BLaER1 (cell line): ENCODE data around the gene PSMC1.
"Not testable (repeated sequence)": the region's sequence is repeated elsewhere in the genome, so short reads cannot be mapped to it uniquely, and the experiment has no call there.

ENCODE experiments used
- H3K27ac ChIP-seq: shearing (Covaris generic); formaldehyde crosslinking; 2 replicates; pipeline ENCODE4 v1.8.1; 2022
- H3K27me3 ChIP-seq: shearing (Covaris generic); formaldehyde crosslinking; 2 replicates; pipeline ENCODE4 v1.8.1; 2022
- H3K36me3 ChIP-seq: shearing (Covaris generic); formaldehyde crosslinking; 2 replicates; pipeline ENCODE4 v1.8.1; 2022
- H3K4me1 ChIP-seq: shearing (Covaris generic); formaldehyde crosslinking; 2 replicates; pipeline ENCODE4 v1.8.1; 2022
- H3K4me2 ChIP-seq: shearing (Covaris generic); formaldehyde crosslinking; 2 replicates; pipeline ENCODE4 v1.8.1; 2022
- H3K4me3 ChIP-seq: shearing (Covaris generic); formaldehyde crosslinking; 2 replicates; pipeline ENCODE4 v1.8.1; 2022
- H3K9ac ChIP-seq: shearing (Covaris generic); formaldehyde crosslinking; 2 replicates; pipeline ENCODE4 v1.8.1; 2022
- H3K9me3 ChIP-seq: shearing (Covaris generic); formaldehyde crosslinking; 2 replicates; pipeline ENCODE4 v1.8.1; 2022
- H4K20me1 ChIP-seq: shearing (Covaris generic); formaldehyde crosslinking; 2 replicates; pipeline ENCODE4 v1.8.1; 2022
- Cebpa-rat ChIP-seq: shearing (Covaris generic); IDR thresholded peaks from 2 replicates; pipeline ENCODE4 v1.8.1; 2022

The PSMC1 gene

GRCh38 chr14:90256354-90257131 lies at the start of gene PSMC1:
PSMC1 (plus strand) TSS chr14:90256553; CDS start chr14:90256598, 45 bp downstream.
- peak within 1 kb of the TSS; percentile 96 for H3K27ac ChIP-seq
- H3K4me2 ChIP-seq: peak within 1 kb of the TSS; percentile 82
- H3K4me3 ChIP-seq: peak within 1 kb of the TSS; percentile 93
- peaks cover 34% of the 10 kb centered on the region for H3K36me3 ChIP-seq
- peaks cover 41% of the 10 kb centered on the region for H3K4me1 ChIP-seq
- TF ChIP-seq Cebpa-rat: no peak
- H3K9me3 ChIP-seq: 0 out of 2 replicates have a peak, but pooled peaks cover 4% of the 10 kb centered on the region
- peak within 1 kb of the TSS; percentile 97 for H3K9ac ChIP-seq
- H3K27me3 ChIP-seq: no peaks in the 10 kb centered on the region
- peaks cover 25% of the 10 kb centered on the region for H4K20me1 ChIP-seq

DNA sequence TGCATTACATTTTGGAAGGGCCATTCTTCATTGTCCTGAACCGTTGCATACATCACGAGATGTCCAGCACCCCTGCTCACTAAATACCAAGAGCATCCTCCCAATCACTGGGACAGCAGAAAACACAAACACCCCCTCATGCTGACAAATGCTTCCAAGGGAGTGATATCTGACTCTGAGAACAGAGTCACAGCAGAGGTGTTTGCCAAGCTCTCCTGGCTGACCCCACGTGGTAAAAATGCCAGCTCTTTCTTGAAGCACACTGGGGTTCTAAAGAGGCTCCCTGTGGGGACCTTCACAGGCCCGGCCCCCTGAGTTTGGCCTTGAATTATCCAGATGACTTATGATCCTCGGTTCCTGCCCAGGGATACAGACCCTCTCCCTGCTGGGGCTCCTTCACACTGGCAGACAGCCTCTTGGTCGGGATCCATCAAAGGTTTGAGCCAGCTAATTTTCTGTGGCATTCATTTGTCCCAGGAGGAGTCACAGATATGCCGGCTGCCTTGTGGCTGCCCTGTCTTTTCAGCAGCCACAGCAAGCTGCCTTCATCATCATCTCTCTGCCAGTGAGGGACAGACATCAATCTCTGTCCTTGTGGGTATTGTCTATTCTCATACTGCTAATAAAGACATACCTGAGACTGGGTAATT lies 43.1 kb upstream of the PSMC1 start:
- no peak for TF ChIP-seq Cebpa-rat
- H3K36me3 ChIP-seq: no peaks in the 10 kb centered on the region

GRCh38 chr14:90228478-90228877 lies 27.9 kb upstream of the PSMC1 start:
- Histone ChIP-seq H3K27me3 (no peaks in the 10 kb centered on the region), H3K4me1 (no peaks in the 10 kb centered on the region), H3K4me3 (no peak overlapping the region), H3K9me3 (peaks cover 5% of the 10 kb centered on the region; the same call in 1 of the 2 replicates), H4K20me1 (no peaks in the 10 kb centered on the region), H3K9ac (no peak overlapping the region), H3K27ac (no peak overlapping the region), H3K4me2 (no peak overlapping the region), H3K36me3 (no peaks in the 10 kb centered on the region)
- no peak for TF ChIP-seq Cebpa-rat

More for the DNA sequence above, 43.1 kb upstream of the PSMC1 start:
- no peak overlapping the region for H3K27ac ChIP-seq
- no peak overlapping the region for H3K4me2 ChIP-seq
- H3K9ac ChIP-seq: no peak overlapping the region
- H3K27me3 ChIP-seq: no peaks in the 10 kb centered on the region
- peaks cover 29% of the 10 kb centered on the region for H3K9me3 ChIP-seq
- H3K4me1 ChIP-seq: no peaks in the 10 kb centered on the region
- no peaks in the 10 kb centered on the region for H4K20me1 ChIP-seq
- H3K4me3 ChIP-seq: no peak overlapping the region

DNA sequence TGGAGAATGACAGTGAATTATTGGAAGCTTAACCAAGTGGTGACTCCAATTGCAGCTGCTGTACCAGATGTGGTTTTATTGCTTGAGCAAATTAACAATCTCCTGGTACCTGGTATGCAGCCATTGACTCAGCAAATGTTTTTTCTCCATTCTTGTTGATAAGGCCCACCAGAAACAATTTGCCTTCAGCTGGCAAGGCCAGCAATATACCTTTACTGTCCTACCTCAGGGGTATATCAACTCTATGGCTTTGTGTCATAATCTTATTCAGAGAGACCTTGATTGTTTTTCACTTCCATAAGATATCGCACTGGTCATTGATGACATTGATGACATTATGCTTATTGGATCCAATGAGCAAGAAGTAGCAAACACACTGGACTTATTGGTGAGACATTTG lies 26.4 kb upstream of the PSMC1 start:
- not testable (repeated sequence) for H3K4me3 ChIP-seq, H3K36me3 ChIP-seq, H3K9ac ChIP-seq, H4K20me1 ChIP-seq, H3K4me2 ChIP-seq, H3K4me1 ChIP-seq, H3K27me3 ChIP-seq, H3K9me3 ChIP-seq, H3K27ac ChIP-seq

GRCh38 chr14:90235179-90235976 lies 21.0 kb upstream of the PSMC1 start:
- Histone ChIP-seq H3K36me3 (no peaks in the 10 kb centered on the region), H3K4me1 (no peaks in the 10 kb centered on the region), H3K4me3 (no peak overlapping the region), H3K4me2 (no peak overlapping the region), H3K9me3 (peaks cover 45% of the 10 kb centered on the region), H4K20me1 (no peaks in the 10 kb centered on the region), H3K27ac (no peak overlapping the region), H3K27me3 (no peaks in the 10 kb centered on the region), H3K9ac (no peak overlapping the region)
- no peak for TF ChIP-seq Cebpa-rat

GRCh38 chr14:90239139-90239538 lies 17.2 kb upstream of the PSMC1 start:
- no peak overlapping the region for H3K4me2 ChIP-seq

GRCh38 chr14:90242444-90242843 lies 13.9 kb upstream of the PSMC1 start:
- Histone ChIP-seq H3K4me3 (no peak overlapping the region), H3K27ac (no peak overlapping the region), H3K36me3 (no peaks in the 10 kb centered on the region), H4K20me1 (no peaks in the 10 kb centered on the region), H3K9ac (no peak overlapping the region), H3K4me1 (no peaks in the 10 kb centered on the region), H3K4me2 (no peak overlapping the region), H3K9me3 (peaks cover 56% of the 10 kb centered on the region), H3K27me3 (no peaks in the 10 kb centered on the region)
- no peak for TF ChIP-seq Cebpa-rat

More at GRCh38 chr14:90239139-90239538, 17.2 kb upstream of the PSMC1 start:
- no peak overlapping the region for H3K9ac ChIP-seq
- H3K27me3 ChIP-seq: no peaks in the 10 kb centered on the region
- no peaks in the 10 kb centered on the region for H3K4me1 ChIP-seq
- H3K4me3 ChIP-seq: 0 out of 2 replicates have a peak overlapping the region, but pooled peaks have one; percentile 22
- TF ChIP-seq Cebpa-rat: no peak
- no peak overlapping the region for H3K27ac ChIP-seq
- H3K9me3 ChIP-seq: peaks cover 65% of the 10 kb centered on the region
- no peaks in the 10 kb centered on the region for H3K36me3 ChIP-seq
- H4K20me1 ChIP-seq: no peaks in the 10 kb centered on the region

GRCh38 chr14:90246936-90247335 lies 9.4 kb upstream of the PSMC1 start:
- Histone ChIP-seq H3K27ac (no peak overlapping the region), H3K4me2 (no peak overlapping the region), H3K27me3 (no peaks in the 10 kb centered on the region), H3K36me3 (no peaks in the 10 kb centered on the region), H3K4me3 (no peak overlapping the region), H3K4me1 (no peaks in the 10 kb centered on the region), H3K9me3 (peaks cover 17% of the 10 kb centered on the region), H4K20me1 (no peaks in the 10 kb centered on the region), H3K9ac (no peak overlapping the region)
- TF ChIP-seq Cebpa-rat: no peak

DNA sequence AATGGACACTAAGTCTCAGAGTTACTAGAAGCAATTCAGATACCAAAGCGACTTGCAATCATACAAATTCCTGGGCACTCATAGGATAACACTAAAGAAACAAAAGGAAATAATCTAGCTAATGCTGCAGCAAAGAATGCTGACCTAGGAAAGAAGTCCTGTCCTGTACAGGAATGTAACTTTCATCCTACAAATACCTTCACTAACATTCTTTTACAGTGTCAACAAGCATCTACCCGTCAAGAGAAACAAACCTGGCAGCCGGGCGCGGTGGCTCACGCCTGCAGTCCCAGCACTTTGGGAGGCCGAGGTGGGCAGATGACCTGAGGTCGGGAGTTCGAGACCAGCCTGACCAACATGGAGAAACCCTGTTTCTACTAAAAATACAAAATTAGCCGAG lies 8.9 kb upstream of the PSMC1 start:
- not testable (repeated sequence) for H3K4me3 ChIP-seq, H3K4me1 ChIP-seq, H3K36me3 ChIP-seq, H3K4me2 ChIP-seq, H3K27me3 ChIP-seq, H4K20me1 ChIP-seq, H3K27ac ChIP-seq, H3K9ac ChIP-seq
- H3K9me3 ChIP-seq: peaks cover 14% of the 10 kb centered on the region; the same call in 1 of the 2 replicates

- H3K9ac ChIP-seq: no peak overlapping the region
- no peaks in the 10 kb centered on the region for H4K20me1 ChIP-seq
- no peak overlapping the region for H3K4me2 ChIP-seq
- no peak for TF ChIP-seq Cebpa-rat
- peaks cover 14% of the 10 kb centered on the region; the same call in 1 of the 2 replicates for H3K9me3 ChIP-seq
- peaks cover 5% of the 10 kb centered on the region for H3K4me1 ChIP-seq
- no peaks in the 10 kb centered on the region for H3K36me3 ChIP-seq
- H3K4me3 ChIP-seq: no peak overlapping the region
- no peaks in the 10 kb centered on the region for H3K27me3 ChIP-seq
- H3K27ac ChIP-seq: no peak overlapping the region
Measured at GRCh38 chr14:90248594-90248993, 7.8 kb upstream of the PSMC1 start.
